Astrocyte (in vitro differentiated cells and primary cell): Measurements from ENCODE around the gene FOXJ1.

Experiments
- EZH2 ChIP-seq: IDR thresholded peaks from 2 replicates; pipeline ENCODE4 v1.6.1; 2012; ENCODE audit warnings: mild to moderate bottlenecking, low read length, inconsistent platforms; ENCODE audit not compliant: insufficient read depth
- TF ChIP-seq, protein P1 (sequence below): IDR thresholded peaks from 2 replicates; pipeline ENCODE4 v1.5.1; 2011; ENCODE audit warnings: low read depth, mild to moderate bottlenecking, inconsistent platforms, low read length, moderate library complexity; ENCODE audit not compliant: insufficient read depth

DNA sequence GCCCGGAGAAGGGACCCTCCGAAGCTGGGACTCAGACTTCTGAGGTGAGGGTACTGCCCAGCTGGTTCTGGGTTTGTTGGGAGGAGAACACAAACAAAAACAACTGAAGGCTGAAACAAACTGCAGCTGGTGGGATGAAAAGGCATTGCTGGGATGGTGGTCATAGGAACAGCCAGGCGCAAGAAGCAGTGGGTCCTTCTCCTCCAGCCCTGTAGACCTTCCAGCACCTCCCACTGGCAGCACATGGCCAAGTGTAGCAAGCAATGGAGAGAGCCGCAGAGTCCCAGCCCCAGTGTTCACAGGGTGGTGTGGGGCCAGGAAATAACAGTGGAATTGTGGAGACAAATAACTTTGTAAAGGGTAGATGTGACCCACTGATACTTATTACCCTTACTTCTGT lies 48.7 kb upstream of the FOXJ1 start:
- TF ChIP-seq, protein P1, sequence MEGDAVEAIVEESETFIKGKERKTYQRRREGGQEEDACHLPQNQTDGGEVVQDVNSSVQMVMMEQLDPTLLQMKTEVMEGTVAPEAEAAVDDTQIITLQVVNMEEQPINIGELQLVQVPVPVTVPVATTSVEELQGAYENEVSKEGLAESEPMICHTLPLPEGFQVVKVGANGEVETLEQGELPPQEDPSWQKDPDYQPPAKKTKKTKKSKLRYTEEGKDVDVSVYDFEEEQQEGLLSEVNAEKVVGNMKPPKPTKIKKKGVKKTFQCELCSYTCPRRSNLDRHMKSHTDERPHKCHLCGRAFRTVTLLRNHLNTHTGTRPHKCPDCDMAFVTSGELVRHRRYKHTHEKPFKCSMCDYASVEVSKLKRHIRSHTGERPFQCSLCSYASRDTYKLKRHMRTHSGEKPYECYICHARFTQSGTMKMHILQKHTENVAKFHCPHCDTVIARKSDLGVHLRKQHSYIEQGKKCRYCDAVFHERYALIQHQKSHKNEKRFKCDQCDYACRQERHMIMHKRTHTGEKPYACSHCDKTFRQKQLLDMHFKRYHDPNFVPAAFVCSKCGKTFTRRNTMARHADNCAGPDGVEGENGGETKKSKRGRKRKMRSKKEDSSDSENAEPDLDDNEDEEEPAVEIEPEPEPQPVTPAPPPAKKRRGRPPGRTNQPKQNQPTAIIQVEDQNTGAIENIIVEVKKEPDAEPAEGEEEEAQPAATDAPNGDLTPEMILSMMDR, result no peak
- no peak for TF ChIP-seq EZH2
